ENCODE results near the gene PNMA8B.
"Not testable (repeated sequence)": the region's sequence is repeated elsewhere in the genome, so short reads cannot be mapped to it uniquely, and the experiment has no call there.

The PNMA8B gene

GRCh38 chr19:46495786-46496099, at the start of gene PNMA8B:
TSS of gene PNMA8B (minus strand) at chr19:46495867. CDS start at chr19:46495465, 402 bp downstream.
- peak in 1 of 2 donors; percentile 17 for DNase-seq (ENCODE audit: low read depth in 2 of 2)

- DNase-seq (ENCODE audit: low read depth in 2 of 2): no peak
Measured at GRCh38 chr19:46544651-46545050, 49.0 kb upstream of the PNMA8B start.

GRCh38 chr19:46542428-46543230, 47.0 kb upstream of the PNMA8B start:
- peak; percentile 53 to 59 for DNase-seq (ENCODE audit: low read depth in 2 of 2)

- DNase-seq (ENCODE audit: low read depth in 2 of 2): peak; percentile 24 to 50
Measured at GRCh38 chr19:46537136-46538097, 41.8 kb upstream of the PNMA8B start.

GRCh38 chr19:46536391-46536790, 40.7 kb upstream of the PNMA8B start:
- no peak for DNase-seq (ENCODE audit: low read depth in 2 of 2)

- no peak for DNase-seq (ENCODE audit: low read depth in 2 of 2)
Measured at GRCh38 chr19:46533621-46534081, 38.0 kb upstream of the PNMA8B start.

- DNase-seq (ENCODE audit: low read depth in 2 of 2): no peak
Measured at GRCh38 chr19:46533078-46533620, 37.5 kb upstream of the PNMA8B start.

GRCh38 chr19:46530636-46531035, 35.0 kb upstream of the PNMA8B start:
- no peak for DNase-seq (ENCODE audit: low read depth in 2 of 2)

GRCh38 chr19:46529622-46530451, 34.2 kb upstream of the PNMA8B start:
- DNase-seq (ENCODE audit: low read depth in 2 of 2): peak; percentile 56 to 62

- DNase-seq (ENCODE audit: low read depth in 2 of 2): no peak
Measured at GRCh38 chr19:46528601-46529590, 33.2 kb upstream of the PNMA8B start.

- not testable (repeated sequence) for DNase-seq (ENCODE audit: low read depth in 2 of 2)
Measured at GRCh38 chr19:46526801-46527200, 31.1 kb upstream of the PNMA8B start.

GRCh38 chr19:46524308-46524707, 28.6 kb upstream of the PNMA8B start:
- no peak for DNase-seq (ENCODE audit: low read depth in 2 of 2)

GRCh38 chr19:46522988-46523387, 27.3 kb upstream of the PNMA8B start:
- not testable (repeated sequence) for DNase-seq (ENCODE audit: low read depth in 2 of 2)

GRCh38 chr19:46521241-46521868, 25.7 kb upstream of the PNMA8B start:
- DNase-seq (ENCODE audit: low read depth in 2 of 2): no peak

- DNase-seq (ENCODE audit: low read depth in 2 of 2): no peak
Measured at GRCh38 chr19:46520616-46521015, 24.9 kb upstream of the PNMA8B start.

- DNase-seq (ENCODE audit: low read depth in 2 of 2): no peak
Measured at GRCh38 chr19:46517471-46517870, 21.8 kb upstream of the PNMA8B start.

GRCh38 chr19:46515879-46516350, 20.2 kb upstream of the PNMA8B start:
- DNase-seq (ENCODE audit: low read depth in 2 of 2): no peak

GRCh38 chr19:46515290-46515609, 19.6 kb upstream of the PNMA8B start:
- no peak for DNase-seq (ENCODE audit: low read depth in 2 of 2)

GRCh38 chr19:46514589-46515289, 19.1 kb upstream of the PNMA8B start:
- DNase-seq (ENCODE audit: low read depth in 2 of 2): no peak

All from stimulated activated CD4-positive, alpha-beta T cell treated with anti-CD3 and anti-CD28 coated beads, Interleukin-1b, Interleukin-23, amount 100 ng/mL, for 1 hour (primary cell).